ENCODE data around the gene PRKN.

DNA sequence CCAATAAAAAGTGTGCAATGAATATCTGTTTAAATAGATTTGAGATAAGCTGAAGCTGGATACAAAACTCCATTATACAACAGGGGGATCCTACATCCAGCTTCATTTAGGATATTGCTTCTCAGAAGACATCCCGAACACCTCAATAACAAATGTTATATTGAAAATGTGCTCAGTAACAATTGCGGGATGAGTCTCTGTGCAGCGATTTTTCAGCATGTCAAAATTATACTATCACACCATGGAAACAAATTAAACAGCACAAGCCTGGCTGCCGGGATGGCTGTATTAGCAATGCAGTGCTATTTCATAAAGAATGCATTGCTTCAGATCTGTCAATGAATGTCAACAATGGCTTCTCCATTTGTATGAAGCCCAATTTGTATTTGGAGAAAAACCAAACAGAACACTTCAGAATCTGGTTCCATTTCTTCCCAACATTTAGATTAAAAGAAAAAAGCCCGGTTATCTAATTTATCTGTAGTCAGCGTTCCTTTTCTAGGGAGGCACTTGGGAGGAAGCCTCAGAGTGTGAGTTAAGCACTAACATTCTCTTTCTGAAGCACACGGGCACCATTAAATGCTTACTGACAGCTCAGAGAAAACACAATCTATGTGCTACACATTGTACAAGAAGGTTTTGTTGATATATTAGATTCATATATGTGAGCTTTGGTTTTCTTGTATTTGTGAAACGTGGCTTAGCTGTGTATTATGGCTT lies 1142.8 kb downstream of the PRKN start:
- TF ChIP-seq, protein P1, sequence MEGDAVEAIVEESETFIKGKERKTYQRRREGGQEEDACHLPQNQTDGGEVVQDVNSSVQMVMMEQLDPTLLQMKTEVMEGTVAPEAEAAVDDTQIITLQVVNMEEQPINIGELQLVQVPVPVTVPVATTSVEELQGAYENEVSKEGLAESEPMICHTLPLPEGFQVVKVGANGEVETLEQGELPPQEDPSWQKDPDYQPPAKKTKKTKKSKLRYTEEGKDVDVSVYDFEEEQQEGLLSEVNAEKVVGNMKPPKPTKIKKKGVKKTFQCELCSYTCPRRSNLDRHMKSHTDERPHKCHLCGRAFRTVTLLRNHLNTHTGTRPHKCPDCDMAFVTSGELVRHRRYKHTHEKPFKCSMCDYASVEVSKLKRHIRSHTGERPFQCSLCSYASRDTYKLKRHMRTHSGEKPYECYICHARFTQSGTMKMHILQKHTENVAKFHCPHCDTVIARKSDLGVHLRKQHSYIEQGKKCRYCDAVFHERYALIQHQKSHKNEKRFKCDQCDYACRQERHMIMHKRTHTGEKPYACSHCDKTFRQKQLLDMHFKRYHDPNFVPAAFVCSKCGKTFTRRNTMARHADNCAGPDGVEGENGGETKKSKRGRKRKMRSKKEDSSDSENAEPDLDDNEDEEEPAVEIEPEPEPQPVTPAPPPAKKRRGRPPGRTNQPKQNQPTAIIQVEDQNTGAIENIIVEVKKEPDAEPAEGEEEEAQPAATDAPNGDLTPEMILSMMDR (IDR thresholded peaks at IDR 0.05; ENCODE audit: low read length) = no peak
- TF ChIP-seq EZH2phosphoT487 (IDR thresholded peaks at IDR 0.05; ENCODE audit: low read length) = no peak
